Fibroblast of lung (primary cell): ENCODE measurements around the gene AKIRIN2. TPM values are rescaled to one million over a fixed set of nuclear protein-coding genes. Genes with fewer than 3 reads are reported as not detected.

Source experiments
- DNase-seq, 2 donors: peaks; one replicate each; pipeline versions ENCODE4 v3.0.0 to v3.0.0-alpha.2; 2010; ENCODE audit warnings: low read depth in 2 of 2
- H2AFZ ChIP-seq: 2 replicates; pipeline ENCODE4 v1.5.1; 2012; ENCODE audit warnings: low read length, control low read depth, inconsistent platforms
- H3K27ac ChIP-seq: 2 replicates; pipeline ENCODE4 v1.5.1; 2011; ENCODE audit warnings: low read length, control low read depth; ENCODE audit not compliant: insufficient read depth
- H3K27me3 ChIP-seq: 2 replicates; pipeline ENCODE4 v1.5.1; 2011; ENCODE audit warnings: mild to moderate bottlenecking, low read length; ENCODE audit not compliant: control insufficient read depth, insufficient read depth
- H3K36me3 ChIP-seq: 2 replicates; pipeline ENCODE4 v1.5.1; 2011; ENCODE audit warnings: low read length; ENCODE audit not compliant: control insufficient read depth, insufficient read depth
- H3K4me1 ChIP-seq: 2 replicates; pipeline ENCODE4 v1.5.1; 2011; ENCODE audit warnings: low read length; ENCODE audit not compliant: control insufficient read depth, insufficient read depth; ENCODE audit errors: extremely low read depth
- H3K4me2 ChIP-seq: 2 replicates; pipeline ENCODE4 v1.5.1; 2011; ENCODE audit warnings: low read length, control low read depth; ENCODE audit not compliant: insufficient read depth; ENCODE audit errors: extremely low read depth
- H3K4me3 ChIP-seq, 4 experiments: fragments of 200-600 bp in 1 of 4; sonication (generic) in 1 of 4; replicated peaks in 1 of 4; 2 replicates each; pipeline ENCODE4 v1.5.1; 2011 to 2016; ENCODE audit warnings: low read length in 4 of 4, low read depth in 3 of 4, mild to moderate bottlenecking in 3 of 4, control low read depth in 2 of 4, inconsistent platforms in 1 of 4, mixed read lengths in 1 of 4; ENCODE audit not compliant: insufficient read depth in 1 of 4; ENCODE audit errors: control extremely low read depth in 1 of 4
- H3K79me2 ChIP-seq: 2 replicates; pipeline ENCODE4 v1.5.1; 2012; ENCODE audit warnings: mild to moderate bottlenecking, low read length, inconsistent platforms; ENCODE audit not compliant: control insufficient read depth, insufficient read depth
- H3K9ac ChIP-seq: 2 replicates; pipeline ENCODE4 v1.5.1; 2011; ENCODE audit warnings: mild to moderate bottlenecking, low read length, control low read depth; ENCODE audit not compliant: insufficient read depth
- H3K9me3 ChIP-seq: 2 replicates; pipeline ENCODE4 v1.5.1; 2012; ENCODE audit warnings: low read depth, low read length; ENCODE audit not compliant: control insufficient read depth, insufficient read depth
- H4K20me1 ChIP-seq: 2 replicates; pipeline ENCODE4 v1.5.1; 2011; ENCODE audit warnings: low read length; ENCODE audit not compliant: control insufficient read depth, insufficient read depth; ENCODE audit errors: extremely low read depth
- EZH2 ChIP-seq: IDR thresholded peaks from 2 replicates; pipeline ENCODE4 v1.5.1; 2012; ENCODE audit warnings: low read length, control low read depth, mild to moderate bottlenecking; ENCODE audit errors: missing control alignments
- polyA plus RNA-seq, 2 donors: library from polyadenylated mRNA; depleted of rRNA in 1 of 2; stranded (reverse) in 1 of 2; unstranded in 1 of 2; fragments of >200 nt; gene quantifications; 2 replicates each; pipeline ENCODE4 v1.2.1, GENCODE V29; 2011 to 2012; ENCODE audit warnings: missing spikeins in 1 of 2
- total RNA-seq: library from RNA; depleted of rRNA; stranded (reverse); fragments of >200 nt; gene quantifications from 2 replicates; pipeline ENCODE4 v1.2.1, GENCODE V29; 2014
- TF ChIP-seq, protein P1 (sequence below), 2 donors: IDR thresholded peaks in 1 of 2; conservative IDR thresholded peaks in 1 of 2; 1 replicate in 1 of 2; 2 replicates in 1 of 2; pipeline ENCODE4 v1.5.1; 2011 to 2012; ENCODE audit warnings: low read length in 2 of 2, control low read depth in 1 of 2, inconsistent platforms in 1 of 2, low read depth in 1 of 2, mild to moderate bottlenecking in 1 of 2

The AKIRIN2 gene
- total and polyA plus RNA-seq, 2 donors (not counting 1 experiment from before 2014, with no cell fraction given), result 33.7 to 41.0 TPM

DNA sequence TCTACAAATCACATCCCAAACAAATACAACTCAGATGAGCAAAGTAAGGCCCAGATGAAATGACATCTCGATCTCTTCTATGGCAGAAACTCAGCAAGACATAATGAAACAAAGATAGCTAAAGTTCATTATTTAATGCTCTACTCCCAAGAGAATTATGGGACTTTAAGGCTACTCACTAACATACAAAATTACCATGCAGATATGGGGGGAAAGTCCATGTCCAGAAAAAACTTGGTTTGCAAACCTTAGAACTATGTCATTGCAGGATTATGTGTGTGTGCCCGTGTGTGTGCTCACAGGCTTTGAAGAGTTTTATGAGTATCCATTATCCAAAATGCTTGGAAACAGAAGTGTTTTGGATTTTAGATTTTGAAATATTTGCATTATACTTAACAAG is 34.0 kb downstream of the AKIRIN2 start:
- Histone ChIP-seq H3K4me1 (peaks cover 6% of the 10 kb centered on the region), H3K4me3 (no peak overlapping the region), H4K20me1 (no peaks in the 10 kb centered on the region), H3K27me3 (no peaks in the 10 kb centered on the region), H3K9me3 (no peaks in the 10 kb centered on the region), H3K79me2 (no peaks in the 10 kb centered on the region), H3K4me2 (no peak overlapping the region), H3K9ac (no peak overlapping the region), H3K36me3 (peaks cover 2% of the 10 kb centered on the region), H3K27ac (no peak overlapping the region), H2AFZ (no peak overlapping the region)
- TF ChIP-seq EZH2, result no peak
- TF ChIP-seq, protein P1, sequence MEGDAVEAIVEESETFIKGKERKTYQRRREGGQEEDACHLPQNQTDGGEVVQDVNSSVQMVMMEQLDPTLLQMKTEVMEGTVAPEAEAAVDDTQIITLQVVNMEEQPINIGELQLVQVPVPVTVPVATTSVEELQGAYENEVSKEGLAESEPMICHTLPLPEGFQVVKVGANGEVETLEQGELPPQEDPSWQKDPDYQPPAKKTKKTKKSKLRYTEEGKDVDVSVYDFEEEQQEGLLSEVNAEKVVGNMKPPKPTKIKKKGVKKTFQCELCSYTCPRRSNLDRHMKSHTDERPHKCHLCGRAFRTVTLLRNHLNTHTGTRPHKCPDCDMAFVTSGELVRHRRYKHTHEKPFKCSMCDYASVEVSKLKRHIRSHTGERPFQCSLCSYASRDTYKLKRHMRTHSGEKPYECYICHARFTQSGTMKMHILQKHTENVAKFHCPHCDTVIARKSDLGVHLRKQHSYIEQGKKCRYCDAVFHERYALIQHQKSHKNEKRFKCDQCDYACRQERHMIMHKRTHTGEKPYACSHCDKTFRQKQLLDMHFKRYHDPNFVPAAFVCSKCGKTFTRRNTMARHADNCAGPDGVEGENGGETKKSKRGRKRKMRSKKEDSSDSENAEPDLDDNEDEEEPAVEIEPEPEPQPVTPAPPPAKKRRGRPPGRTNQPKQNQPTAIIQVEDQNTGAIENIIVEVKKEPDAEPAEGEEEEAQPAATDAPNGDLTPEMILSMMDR (conservative IDR thresholded peaks at IDR 0.05 in 1 of 2, IDR thresholded peaks at IDR 0.05 in 1 of 2; ENCODE audit: low read depth in 1 of 2, low read length in 2 of 2), result no peak
- DNase-seq, result no peak

DNA sequence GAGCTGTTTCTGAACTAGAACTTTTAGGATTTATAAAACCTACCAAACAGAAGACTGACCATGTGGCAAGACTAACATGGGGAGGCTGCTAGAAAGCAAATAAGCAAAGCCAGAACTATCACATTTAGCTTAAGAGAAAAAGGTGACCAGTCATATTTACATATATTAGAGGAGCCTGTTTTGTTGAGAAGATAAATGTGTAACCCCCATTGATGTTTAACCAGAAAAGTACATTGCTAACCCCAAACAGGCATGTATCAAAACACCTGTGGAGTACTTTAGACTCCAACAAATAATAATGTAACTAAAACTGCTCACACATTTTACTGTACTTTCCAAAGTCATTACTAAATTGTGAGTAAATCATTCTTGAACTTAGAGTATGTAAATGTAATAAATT is 35.0 kb downstream of the AKIRIN2 start:
- Histone ChIP-seq H3K9ac (no peak overlapping the region), H3K79me2 (no peaks in the 10 kb centered on the region), H4K20me1 (no peaks in the 10 kb centered on the region), H3K9me3 (no peaks in the 10 kb centered on the region), H3K36me3 (peaks cover 2% of the 10 kb centered on the region), H3K4me1 (peaks cover 6% of the 10 kb centered on the region), H2AFZ (no peak overlapping the region), H3K27me3 (no peaks in the 10 kb centered on the region), H3K27ac (no peak overlapping the region), H3K4me2 (no peak overlapping the region), H3K4me3 (no peak overlapping the region)
- DNase-seq, result no peak
- TF ChIP-seq, protein P1 (conservative IDR thresholded peaks at IDR 0.05 in 1 of 2, IDR thresholded peaks at IDR 0.05 in 1 of 2; ENCODE audit: low read depth in 1 of 2, low read length in 2 of 2), result no peak
- TF ChIP-seq EZH2, result no peak

DNA sequence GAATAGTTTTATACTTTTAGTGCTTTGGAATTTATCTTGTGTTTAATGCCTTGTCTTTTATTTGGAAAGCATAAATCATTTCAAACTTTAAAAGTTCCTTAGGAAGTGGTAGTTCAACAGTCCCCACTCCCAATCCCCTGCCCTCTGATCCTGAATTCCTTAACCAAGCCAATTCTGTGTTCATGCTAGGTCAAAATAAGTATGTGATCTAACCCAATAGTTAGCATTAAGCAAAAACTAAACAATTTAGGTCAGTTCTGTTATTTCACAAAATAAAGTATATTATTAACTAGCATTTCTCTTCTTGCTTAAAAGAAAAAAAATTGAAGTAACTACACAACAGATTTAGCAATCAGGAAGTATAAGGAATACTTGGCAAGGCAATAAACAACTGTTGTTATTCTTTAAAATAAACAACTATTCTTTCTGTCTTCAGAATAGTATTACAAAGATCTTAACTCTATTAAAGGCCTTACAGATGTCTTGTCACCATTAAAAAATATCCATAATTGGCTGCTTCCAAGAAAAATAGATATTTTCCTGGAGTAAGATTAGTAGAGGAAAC is 37.0 kb downstream of the AKIRIN2 start:
- Histone ChIP-seq H4K20me1 (no peaks in the 10 kb centered on the region), H3K27me3 (no peaks in the 10 kb centered on the region), H3K4me1 (peaks cover 15% of the 10 kb centered on the region), H3K79me2 (no peaks in the 10 kb centered on the region), H3K27ac (no peak overlapping the region), H3K36me3 (peaks cover 2% of the 10 kb centered on the region), H3K9me3 (no peaks in the 10 kb centered on the region), H2AFZ (no peak overlapping the region), H3K4me2 (no peak overlapping the region), H3K9ac (no peak overlapping the region), H3K4me3 (no peak overlapping the region)
- TF ChIP-seq EZH2, result no peak
- TF ChIP-seq, protein P1 (conservative IDR thresholded peaks at IDR 0.05 in 1 of 2, IDR thresholded peaks at IDR 0.05 in 1 of 2; ENCODE audit: low read depth in 1 of 2, low read length in 2 of 2), result no peak
- DNase-seq, result no peak
